HepG2 (cell line): Measurements from ENCODE around the gene TMX2. TPM values are rescaled to one million over a fixed set of nuclear protein-coding genes. Genes with fewer than 3 reads are reported as not detected.

ENCODE experiments used
- AGO2 ChIP-seq: fragments of 200-400 bp; formaldehyde crosslinking; optimal IDR thresholded peaks from 2 replicates; pipeline ENCODE3; 2017; ENCODE audit warnings: mild to moderate bottlenecking, low read depth, low read length, moderate library complexity
- CHD2 ChIP-seq: IDR thresholded peaks from 2 replicates; pipeline ENCODE4 v1.6.1; 2011; ENCODE audit warnings: low read depth, low read length, improper control_type of control experiment
- FOXA3 ChIP-seq: IDR thresholded peaks from 2 replicates; pipeline ENCODE4 v1.6.1; 2016; ENCODE audit warnings: missing genetic modification reagents, missing compliant biosample characterization
- HNRNPH1 ChIP-seq: fragments of 200-400 bp; formaldehyde crosslinking; optimal IDR thresholded peaks from 2 replicates; pipeline ENCODE3; 2017; ENCODE audit warnings: mild to moderate bottlenecking, low read depth, low read length
- KDM5B ChIP-seq: sonication (generic); formaldehyde crosslinking; IDR thresholded peaks from 2 replicates; pipeline ENCODE4 v1.4.0; 2020; ENCODE audit warnings: missing genetic modification reagents, mild to moderate bottlenecking, borderline replicate concordance
- KLF15 ChIP-seq: sonication (generic); formaldehyde crosslinking; IDR thresholded peaks from 2 replicates; pipeline ENCODE4 v1.8.1; 2023; ENCODE audit warnings: borderline replicate concordance, mild to moderate bottlenecking, inconsistent platforms, missing genetic modification reagents, mixed read lengths
- MIXL1 ChIP-seq: IDR thresholded peaks from 2 replicates; pipeline ENCODE4 v1.6.1; 2016
- MZF1 ChIP-seq: sonication (generic); formaldehyde crosslinking; IDR thresholded peaks from 2 replicates; pipeline ENCODE4 v1.8.1; 2023; ENCODE audit warnings: mild to moderate bottlenecking, missing genetic modification reagents, borderline replicate concordance
- RARA ChIP-seq: IDR thresholded peaks from 2 replicates; pipeline ENCODE4 v1.6.1; 2016; ENCODE audit warnings: missing genetic modification reagents, missing compliant biosample characterization
- REPIN1 ChIP-seq: sonication (generic); formaldehyde crosslinking; IDR thresholded peaks from 2 replicates; pipeline ENCODE4 v1.8.0; 2022; ENCODE audit warnings: missing genetic modification reagents, low read depth, mild to moderate bottlenecking, borderline replicate concordance
- SRSF1 ChIP-seq: fragments of 200-400 bp; formaldehyde crosslinking; optimal IDR thresholded peaks from 2 replicates; pipeline ENCODE3; 2017; ENCODE audit warnings: mild to moderate bottlenecking, low read depth, low read length, moderate library complexity
- SRSF9 ChIP-seq: fragments of 200-400 bp; formaldehyde crosslinking; IDR thresholded peaks from 2 replicates; pipeline ENCODE4 v1.6.1; 2018; ENCODE audit warnings: borderline replicate concordance, mild to moderate bottlenecking, low read depth, low read length; ENCODE audit not compliant: insufficient read depth, poor library complexity, severe bottlenecking
- ZNF207 ChIP-seq: fragments of 450-650 bp; IDR thresholded peaks from 2 replicates; pipeline ENCODE4 v1.6.1; 2016; ENCODE audit warnings: antibody characterized with exemption, borderline replicate concordance
- ZNF225 ChIP-seq: sonication (generic); formaldehyde crosslinking; IDR thresholded peaks from 2 replicates; pipeline ENCODE4 v1.4.0; 2020; ENCODE audit warnings: mild to moderate bottlenecking, missing genetic modification reagents
- ZNF232 ChIP-seq: sonication (generic); formaldehyde crosslinking; IDR thresholded peaks from 2 replicates; pipeline ENCODE4 v1.4.0; 2020; ENCODE audit warnings: missing genetic modification reagents, borderline replicate concordance
- ZNF253 ChIP-seq: sonication (generic); formaldehyde crosslinking; IDR thresholded peaks from 2 replicates; pipeline ENCODE4 v1.8.0; 2022; ENCODE audit warnings: mild to moderate bottlenecking, missing genetic modification reagents, borderline replicate concordance
- ZNF337 ChIP-seq: sonication (generic); formaldehyde crosslinking; IDR thresholded peaks from 2 replicates; pipeline ENCODE4 v1.5.1; 2020; ENCODE audit warnings: missing genetic modification reagents, low read depth, mild to moderate bottlenecking, borderline replicate concordance
- ZNF781 ChIP-seq: sonication (generic); formaldehyde crosslinking; IDR thresholded peaks from 2 replicates; pipeline ENCODE4 v1.5.1; 2020; ENCODE audit warnings: borderline replicate concordance, mild to moderate bottlenecking, missing genetic modification reagents; ENCODE audit errors: not compliant biosample characterization
- polyA plus RNA-seq, 8 experiments: library from polyadenylated mRNA; depleted of rRNA in 3 of 8; stranded (reverse) in 7 of 8; unstranded in 1 of 8; fragments of >200 nt; fragmentation: Illumina TruSeq in 4 of 8; extraction: Trizol in 4 of 8; gene quantifications; 2 replicates each; pipeline versions ENCODE4 v1.2.1 to v1.2.3, GENCODE V29; 2011 to 2016; ENCODE audit warnings: low read depth in 4 of 8, missing spikeins in 1 of 8, mixed read lengths in 1 of 8; ENCODE audit not compliant: insufficient read depth in 1 of 8
- total RNA-seq, 5 experiments: library from RNA; depleted of rRNA; stranded (reverse); fragments of >200 nt; fragmentation: Illumina TruSeq; extraction: Trizol; gene quantifications; 2 replicates each; pipeline ENCODE4 v1.2.3, GENCODE V29; 2016; ENCODE audit warnings: low read depth in 1 of 5
- TF ChIP-seq, protein P1 (sequence below): sonication (generic); formaldehyde crosslinking; IDR thresholded peaks from 2 replicates; pipeline ENCODE4 v1.9.0; 2021; ENCODE audit warnings: missing genetic modification reagents, borderline replicate concordance
- TF ChIP-seq, protein P2 (sequence below), 2 experiments: sonication (generic) in 1 of 2; formaldehyde crosslinking in 1 of 2; IDR thresholded peaks; 2 replicates each; pipeline versions ENCODE4 v1.5.1 to v1.6.1; 2011 to 2020; ENCODE audit warnings: borderline replicate concordance in 1 of 2, low read depth in 1 of 2, low read length in 1 of 2, mild to moderate bottlenecking in 1 of 2, missing genetic modification reagents in 1 of 2, moderate library complexity in 1 of 2
- TF ChIP-seq, protein P3 (sequence below): sonication (generic); formaldehyde crosslinking; IDR thresholded peaks from 2 replicates; pipeline ENCODE4 v1.5.0; 2020; ENCODE audit warnings: missing genetic modification reagents
- TF ChIP-seq, protein P4 (sequence below): sonication (generic); formaldehyde crosslinking; IDR thresholded peaks from 2 replicates; pipeline ENCODE4 v1.5.1; 2020; ENCODE audit warnings: mild to moderate bottlenecking, moderate library complexity, missing genetic modification reagents

The TMX2 gene
- total and polyA plus RNA-seq, 2 of the 13 experiments (the other 11 are each of a cell fraction or from before 2014, with no cell fraction given), result 84.5 to 129 TPM

DNA sequence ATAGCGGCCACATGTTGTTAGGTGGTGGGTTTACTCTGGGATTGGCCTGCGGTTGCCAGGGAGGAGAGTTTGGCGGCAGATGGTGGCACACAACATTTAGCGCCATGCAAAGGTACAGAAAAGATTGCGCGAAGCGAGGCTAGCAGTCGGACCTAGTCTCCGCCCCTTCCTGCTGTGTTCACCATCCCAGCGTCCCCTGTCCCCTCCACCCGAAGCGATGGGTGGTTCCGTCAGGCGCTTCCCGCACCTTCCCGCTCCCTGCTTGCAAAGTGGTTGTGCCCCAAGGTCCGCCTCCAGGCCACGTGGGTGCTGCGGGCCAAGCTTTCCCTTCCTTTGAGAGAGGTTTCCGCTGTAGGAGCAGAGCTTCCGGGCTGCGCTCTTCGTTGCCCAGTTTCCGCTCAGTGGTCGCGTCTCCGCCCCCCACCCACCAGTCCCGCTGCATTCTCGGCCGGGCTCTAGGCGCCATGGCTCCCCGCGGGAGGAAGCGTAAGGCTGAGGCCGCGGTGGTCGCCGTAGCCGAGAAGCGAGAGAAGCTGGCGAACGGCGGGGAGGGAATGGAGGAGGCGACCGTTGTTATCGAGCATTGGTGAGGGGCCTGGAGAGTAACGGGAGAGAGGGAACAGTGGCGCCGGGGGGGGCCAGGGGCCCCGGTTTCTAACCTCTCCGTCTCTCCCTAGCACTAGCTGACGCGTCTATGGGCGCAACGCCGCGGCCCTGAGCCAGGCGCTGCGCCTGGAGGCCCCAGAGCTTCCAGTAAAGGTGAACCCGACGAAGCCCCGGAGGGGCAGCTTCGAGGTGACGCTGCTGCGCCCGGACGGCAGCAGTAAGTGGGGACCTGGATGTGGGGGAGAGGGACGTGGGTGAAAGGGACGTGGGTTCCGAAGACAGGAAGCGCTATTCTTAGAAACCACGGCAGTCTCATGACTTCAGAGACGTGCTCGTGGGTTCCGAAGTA, 29.0 kb downstream of the TMX2 start, which contains the start of gene SELENOH (continued):
- TF ChIP-seq, protein P1, sequence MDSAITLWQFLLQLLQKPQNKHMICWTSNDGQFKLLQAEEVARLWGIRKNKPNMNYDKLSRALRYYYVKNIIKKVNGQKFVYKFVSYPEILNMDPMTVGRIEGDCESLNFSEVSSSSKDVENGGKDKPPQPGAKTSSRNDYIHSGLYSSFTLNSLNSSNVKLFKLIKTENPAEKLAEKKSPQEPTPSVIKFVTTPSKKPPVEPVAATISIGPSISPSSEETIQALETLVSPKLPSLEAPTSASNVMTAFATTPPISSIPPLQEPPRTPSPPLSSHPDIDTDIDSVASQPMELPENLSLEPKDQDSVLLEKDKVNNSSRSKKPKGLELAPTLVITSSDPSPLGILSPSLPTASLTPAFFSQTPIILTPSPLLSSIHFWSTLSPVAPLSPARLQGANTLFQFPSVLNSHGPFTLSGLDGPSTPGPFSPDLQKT (CRISPR knock-in tag), result no peak
- peak; percentile 52 for TF ChIP-seq FOXA3
- TF ChIP-seq ZNF781 (CRISPR knock-in tag), result no peak
- TF ChIP-seq MZF1 (CRISPR knock-in tag), result no peak
- no peak for TF ChIP-seq ZNF207
- TF ChIP-seq KDM5B (CRISPR knock-in tag), result peak; percentile 44; the same call in 1 of the 2 replicates
- TF ChIP-seq RARA, result peak; percentile 2
- TF ChIP-seq ZNF253 (CRISPR knock-in tag), result no peak
- TF ChIP-seq SRSF9, result no peak
- TF ChIP-seq, protein P2, sequence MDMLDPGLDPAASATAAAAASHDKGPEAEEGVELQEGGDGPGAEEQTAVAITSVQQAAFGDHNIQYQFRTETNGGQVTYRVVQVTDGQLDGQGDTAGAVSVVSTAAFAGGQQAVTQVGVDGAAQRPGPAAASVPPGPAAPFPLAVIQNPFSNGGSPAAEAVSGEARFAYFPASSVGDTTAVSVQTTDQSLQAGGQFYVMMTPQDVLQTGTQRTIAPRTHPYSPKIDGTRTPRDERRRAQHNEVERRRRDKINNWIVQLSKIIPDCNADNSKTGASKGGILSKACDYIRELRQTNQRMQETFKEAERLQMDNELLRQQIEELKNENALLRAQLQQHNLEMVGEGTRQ (IDR thresholded peaks at IDR 0.05; ENCODE audit: low read depth, low read length), result 0 out of 2 replicates have a peak, but pooled peaks have one; percentile 52
- TF ChIP-seq, protein P2 (CRISPR knock-in tag; IDR thresholded peaks at IDR 0.05; ENCODE audit: borderline replicate concordance), result peak; percentile 83; the same call in 1 of the 2 replicates
- TF ChIP-seq, protein P3, sequence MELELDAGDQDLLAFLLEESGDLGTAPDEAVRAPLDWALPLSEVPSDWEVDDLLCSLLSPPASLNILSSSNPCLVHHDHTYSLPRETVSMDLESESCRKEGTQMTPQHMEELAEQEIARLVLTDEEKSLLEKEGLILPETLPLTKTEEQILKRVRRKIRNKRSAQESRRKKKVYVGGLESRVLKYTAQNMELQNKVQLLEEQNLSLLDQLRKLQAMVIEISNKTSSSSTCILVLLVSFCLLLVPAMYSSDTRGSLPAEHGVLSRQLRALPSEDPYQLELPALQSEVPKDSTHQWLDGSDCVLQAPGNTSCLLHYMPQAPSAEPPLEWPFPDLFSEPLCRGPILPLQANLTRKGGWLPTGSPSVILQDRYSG, result no peak
- no peak for TF ChIP-seq ZNF232 (CRISPR knock-in tag)
- no peak for TF ChIP-seq ZNF337
- TF ChIP-seq CHD2, result no peak
- no peak; the same call in 1 of the 2 replicates for TF ChIP-seq MIXL1 (CRISPR knock-in tag)
- TF ChIP-seq, protein P4, sequence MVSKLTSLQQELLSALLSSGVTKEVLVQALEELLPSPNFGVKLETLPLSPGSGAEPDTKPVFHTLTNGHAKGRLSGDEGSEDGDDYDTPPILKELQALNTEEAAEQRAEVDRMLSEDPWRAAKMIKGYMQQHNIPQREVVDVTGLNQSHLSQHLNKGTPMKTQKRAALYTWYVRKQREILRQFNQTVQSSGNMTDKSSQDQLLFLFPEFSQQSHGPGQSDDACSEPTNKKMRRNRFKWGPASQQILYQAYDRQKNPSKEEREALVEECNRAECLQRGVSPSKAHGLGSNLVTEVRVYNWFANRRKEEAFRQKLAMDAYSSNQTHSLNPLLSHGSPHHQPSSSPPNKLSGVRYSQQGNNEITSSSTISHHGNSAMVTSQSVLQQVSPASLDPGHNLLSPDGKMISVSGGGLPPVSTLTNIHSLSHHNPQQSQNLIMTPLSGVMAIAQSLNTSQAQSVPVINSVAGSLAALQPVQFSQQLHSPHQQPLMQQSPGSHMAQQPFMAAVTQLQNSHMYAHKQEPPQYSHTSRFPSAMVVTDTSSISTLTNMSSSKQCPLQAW (CRISPR knock-in tag), result 0 out of 2 replicates have a peak, but pooled peaks have one; percentile 82
- peak; percentile 99 for TF ChIP-seq AGO2
- TF ChIP-seq ZNF225 (CRISPR knock-in tag), result peak; percentile 88
- no peak for TF ChIP-seq KLF15 (CRISPR knock-in tag)
- TF ChIP-seq HNRNPH1, result no peak
- TF ChIP-seq SRSF1, result no peak
- TF ChIP-seq REPIN1 (CRISPR knock-in tag), result peak; percentile 96
